ENCODE results near the gene RAP1GAP. TPM values are rescaled to one million over a fixed set of nuclear protein-coding genes. Genes with fewer than 3 reads are reported as not detected.

Gene RAP1GAP
- total and polyA plus RNA-seq, 2 experiments from 2014 or later, result 0.41 to 0.97 TPM

GRCh38 chr1:21706151-21706835 lies 37.1 kb upstream of the RAP1GAP start:
- Histone ChIP-seq H3K27ac (peak overlapping the region; percentile 5; the same call in 1 of the 2 replicates), H3K9me3 (ENCODE audit: low read depth) (no peaks in the 10 kb centered on the region), H3K27me3 (replicated peaks; ENCODE audit: insufficient read depth) (no peaks in the 10 kb centered on the region), H3K4me2 (ENCODE audit: unreplicated experiment) (no peak overlapping the region), H3K36me3 (ENCODE audit: low read depth) (peaks cover 16% of the 10 kb centered on the region), H3F3A (ENCODE audit: insufficient read depth) (peaks cover 48% of the 10 kb centered on the region), H2AFZ (no peak overlapping the region), H3K4me1 (ENCODE audit: insufficient read depth) (peaks cover 26% of the 10 kb centered on the region), H3K4me3 (no peak overlapping the region), H3K9ac (no peak overlapping the region), H3K9me2 (ENCODE audit: insufficient read depth) (no peaks in the 10 kb centered on the region), H4K20me1 (ENCODE audit: insufficient read depth) (no peaks in the 10 kb centered on the region), H3K79me2 (ENCODE audit: insufficient read depth) (no peaks in the 10 kb centered on the region)
- in situ Hi-C loops (cut with MboI), result no loop called here
- TF ChIP-seq EZH2phosphoT487 (IDR thresholded peaks at IDR 0.05; ENCODE audit: insufficient read depth, low read depth), result no peak
- no peak for TF ChIP-seq EZH2 (IDR thresholded peaks at IDR 0.05; ENCODE audit: insufficient read depth, poor library complexity, severe bottlenecking)
- DNase-seq, result peak; percentile 55
- 59 to 60% methylated on average over 8 of the region's 8 CpGs for WGBS, 2 experiments (ENCODE audit: low coverage in 1 of 2, low lambda C conversion rate in 2 of 2, missing lambda C conversion rate in 2 of 2)

DNA sequence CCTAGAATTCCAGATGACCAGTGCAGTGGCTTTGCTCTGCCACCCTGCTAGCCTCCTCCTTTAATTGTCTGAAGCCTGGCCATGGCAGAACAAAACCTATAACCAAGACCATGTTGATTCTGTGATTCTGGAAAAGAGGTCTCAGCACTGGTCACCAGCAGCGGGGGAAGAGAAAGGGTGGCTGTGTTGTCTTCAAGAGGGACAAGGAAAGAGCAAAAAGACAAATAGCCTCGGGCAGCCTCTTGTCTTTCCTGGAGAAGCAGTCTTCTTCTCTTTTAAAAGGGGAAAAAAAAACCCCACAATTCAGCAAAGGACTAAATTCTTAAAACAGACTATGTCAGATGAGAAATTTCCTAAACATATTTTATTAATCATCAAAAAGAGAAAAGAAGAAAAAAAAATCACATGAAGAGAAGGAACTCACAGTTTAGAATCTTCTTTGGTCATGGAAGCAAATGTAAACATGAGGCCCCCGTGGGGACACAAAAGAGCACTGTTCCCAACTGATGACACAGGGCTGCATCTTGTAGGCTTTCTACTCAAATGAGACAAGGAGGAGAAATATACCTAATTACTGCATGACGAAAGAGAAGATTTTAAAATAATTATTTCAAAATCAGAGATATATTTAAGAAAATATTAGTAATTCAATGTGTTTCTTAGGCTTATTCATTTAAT lies 36.3 kb upstream of the RAP1GAP start:
- Histone ChIP-seq H3K27ac (no peak overlapping the region), H4K20me1 (ENCODE audit: insufficient read depth) (no peaks in the 10 kb centered on the region), H3K79me2 (ENCODE audit: insufficient read depth) (0 out of 2 replicates have a peak, but pooled peaks cover 2% of the 10 kb centered on the region), H3F3A (ENCODE audit: insufficient read depth) (peaks cover 48% of the 10 kb centered on the region), H3K9me3 (ENCODE audit: low read depth) (no peaks in the 10 kb centered on the region), H3K4me2 (ENCODE audit: unreplicated experiment) (no peak overlapping the region), H2AFZ (no peak overlapping the region), H3K27me3 (replicated peaks; ENCODE audit: insufficient read depth) (no peaks in the 10 kb centered on the region), H3K9me2 (ENCODE audit: insufficient read depth) (no peaks in the 10 kb centered on the region), H3K36me3 (ENCODE audit: low read depth) (peaks cover 22% of the 10 kb centered on the region), H3K4me3 (no peak overlapping the region), H3K4me1 (ENCODE audit: insufficient read depth) (peaks cover 26% of the 10 kb centered on the region), H3K9ac (no peak overlapping the region)
- TF ChIP-seq EZH2phosphoT487 (IDR thresholded peaks at IDR 0.05; ENCODE audit: insufficient read depth, low read depth) (no peak), EZH2 (IDR thresholded peaks at IDR 0.05; ENCODE audit: insufficient read depth, poor library complexity, severe bottlenecking) (no peak)
- in situ Hi-C loops (cut with MboI), result no loop called here
- 66 to 71% methylated on average over 4 of the region's 4 CpGs for WGBS, 2 experiments (ENCODE audit: low coverage in 1 of 2, low lambda C conversion rate in 2 of 2, missing lambda C conversion rate in 2 of 2)
- DNase-seq, result no peak

GRCh38 chr1:21704145-21704544 lies 35.0 kb upstream of the RAP1GAP start:
- H3K4me1 ChIP-seq (ENCODE audit: insufficient read depth), result peaks cover 26% of the 10 kb centered on the region
- in situ Hi-C loops (cut with MboI), result no loop called here
- H3K4me2 ChIP-seq (ENCODE audit: unreplicated experiment), result peak overlapping the region; percentile 48
- no peak for TF ChIP-seq EZH2 (IDR thresholded peaks at IDR 0.05; ENCODE audit: insufficient read depth, poor library complexity, severe bottlenecking)
- no peak for TF ChIP-seq EZH2phosphoT487 (IDR thresholded peaks at IDR 0.05; ENCODE audit: insufficient read depth, low read depth)
- H3K27ac ChIP-seq, result peak overlapping the region; percentile 84
- H4K20me1 ChIP-seq (ENCODE audit: insufficient read depth), result no peaks in the 10 kb centered on the region
- H3K4me3 ChIP-seq, result no peak overlapping the region
- WGBS, 2 experiments (ENCODE audit: low coverage in 1 of 2, low lambda C conversion rate in 2 of 2, missing lambda C conversion rate in 2 of 2), result 95 to 98% methylated on average over 5 of the region's 5 CpGs
- H3K79me2 ChIP-seq (ENCODE audit: insufficient read depth), result 0 out of 2 replicates have a peak, but pooled peaks cover 7% of the 10 kb centered on the region
- no peaks in the 10 kb centered on the region for H3K9me2 ChIP-seq (ENCODE audit: insufficient read depth)
- no peak for DNase-seq
- no peak overlapping the region for H2AFZ ChIP-seq
- peaks cover 48% of the 10 kb centered on the region for H3F3A ChIP-seq (ENCODE audit: insufficient read depth)
- peak overlapping the region; percentile 54 for H3K9ac ChIP-seq
- peaks cover 28% of the 10 kb centered on the region for H3K36me3 ChIP-seq (ENCODE audit: low read depth)
- no peaks in the 10 kb centered on the region for H3K9me3 ChIP-seq (ENCODE audit: low read depth)
- H3K27me3 ChIP-seq (replicated peaks; ENCODE audit: insufficient read depth), result no peaks in the 10 kb centered on the region

GRCh38 chr1:21703318-21703963 lies 34.3 kb upstream of the RAP1GAP start:
- WGBS, 2 experiments (ENCODE audit: low coverage in 1 of 2, low lambda C conversion rate in 2 of 2, missing lambda C conversion rate in 2 of 2), result 49 to 56% methylated on average over 3 of the region's 3 CpGs
- H3K9me2 ChIP-seq (ENCODE audit: insufficient read depth), result no peaks in the 10 kb centered on the region
- H3K4me3 ChIP-seq, result no peak overlapping the region
- peaks cover 11% of the 10 kb centered on the region; the same call in 1 of the 2 replicates for H3K79me2 ChIP-seq (ENCODE audit: insufficient read depth)
- peaks cover 48% of the 10 kb centered on the region for H3F3A ChIP-seq (ENCODE audit: insufficient read depth)
- no peak overlapping the region for H2AFZ ChIP-seq
- no peaks in the 10 kb centered on the region for H3K9me3 ChIP-seq (ENCODE audit: low read depth)
- peaks cover 26% of the 10 kb centered on the region for H3K4me1 ChIP-seq (ENCODE audit: insufficient read depth)
- peak overlapping the region; percentile 54 for H3K9ac ChIP-seq
- no peaks in the 10 kb centered on the region for H4K20me1 ChIP-seq (ENCODE audit: insufficient read depth)
- in situ Hi-C loops (cut with MboI), result no loop called here
- no peaks in the 10 kb centered on the region for H3K27me3 ChIP-seq (replicated peaks; ENCODE audit: insufficient read depth)
- peak; percentile 93 for DNase-seq
- peak overlapping the region; percentile 84 for H3K27ac ChIP-seq
- peaks cover 28% of the 10 kb centered on the region for H3K36me3 ChIP-seq (ENCODE audit: low read depth)
- H3K4me2 ChIP-seq (ENCODE audit: unreplicated experiment), result peak overlapping the region; percentile 48
- TF ChIP-seq EZH2 (IDR thresholded peaks at IDR 0.05; ENCODE audit: insufficient read depth, poor library complexity, severe bottlenecking) (no peak), EZH2phosphoT487 (IDR thresholded peaks at IDR 0.05; ENCODE audit: insufficient read depth, low read depth) (no peak)
